Smooth muscle cell (in vitro differentiated cells): Measurements from ENCODE around the gene EPB41L4A. TPM values are rescaled to one million over a fixed set of nuclear protein-coding genes. Genes with fewer than 3 reads are reported as not detected.

Experiments
- DNase-seq: peaks from one replicate; lab custom pipeline; 2025; ENCODE audit not compliant: unreplicated experiment; lab: John Stamatoyannopoulos, UW
- H2AFZ ChIP-seq: fragments of 200-600 bp; sonication (generic); 2 replicates; pipeline ENCODE4 v1.6.0; 2016; ENCODE audit warnings: antibody characterized with exemption, low read depth, mild to moderate bottlenecking
- H3F3A ChIP-seq: fragments of 200-600 bp; sonication (generic); 2 replicates; pipeline ENCODE4 v1.6.0; 2017; ENCODE audit warnings: antibody characterized with exemption, low read depth
- H3K27ac ChIP-seq: fragments of 200-600 bp; sonication (generic); 2 replicates; pipeline ENCODE4 v1.5.1; 2016; ENCODE audit warnings: low read depth, mild to moderate bottlenecking
- H3K27me3 ChIP-seq: fragments of 200-600 bp; sonication (generic); 2 replicates; pipeline ENCODE4 v1.6.1; 2016; ENCODE audit warnings: low read depth, mild to moderate bottlenecking
- H3K36me3 ChIP-seq: fragments of 200-600 bp; sonication (generic); 2 replicates; pipeline ENCODE4 v1.5.1; 2016; ENCODE audit warnings: low read depth
- H3K4me1 ChIP-seq: fragments of 200-600 bp; sonication (generic); 2 replicates; pipeline ENCODE4 v1.5.1; 2016; ENCODE audit warnings: low read depth
- H3K4me2 ChIP-seq: fragments of 200-600 bp; sonication (generic); 2 replicates; pipeline ENCODE4 v1.6.0; 2016; ENCODE audit warnings: mild to moderate bottlenecking
- H3K4me3 ChIP-seq: fragments of 200-600 bp; sonication (generic); 2 replicates; pipeline ENCODE4 v1.5.1; 2016; ENCODE audit warnings: mild to moderate bottlenecking
- H3K79me2 ChIP-seq: fragments of 200-600 bp; sonication (generic); 2 replicates; pipeline ENCODE4 v1.6.0; 2016; ENCODE audit warnings: low read depth, mild to moderate bottlenecking
- H3K9ac ChIP-seq: fragments of 200-600 bp; sonication (generic); 2 replicates; pipeline ENCODE4 v1.6.0; 2016; ENCODE audit warnings: low read depth
- H3K9me3 ChIP-seq: fragments of 200-600 bp; sonication (generic); replicated peaks from 2 replicates; pipeline ENCODE4 v1.5.1; 2016; ENCODE audit warnings: low read depth
- H4K20me1 ChIP-seq: fragments of 200-600 bp; sonication (generic); 2 replicates; pipeline ENCODE4 v1.6.0; 2016; ENCODE audit warnings: low read depth
- CTCF ChIP-seq: fragments of 200-600 bp; sonication (generic); IDR thresholded peaks from 2 replicates; pipeline ENCODE4 v1.5.1; 2017; ENCODE audit warnings: borderline replicate concordance, mild to moderate bottlenecking, antibody characterized with exemption; ENCODE audit not compliant: insufficient read depth, poor library complexity, severe bottlenecking
- WGBS: methylation state at CpG from one replicate; pipeline ENCODE4 v1.1.7; 2016; ENCODE audit warnings: low lambda C conversion rate; 5-methylcytosine and 5-hydroxymethylcytosine counted together
- polyA plus RNA-seq: library from polyadenylated mRNA; unstranded; fragments of >200 nt; fragmentation: Nextera tagmentation; extraction: Ambion mirVana; gene quantifications from 2 replicates; pipeline ENCODE4 v1.2.1, GENCODE V29; 2016
- total RNA-seq: library from RNA; depleted of rRNA; stranded (reverse); fragments of >200 nt; gene quantifications from 2 replicates; pipeline ENCODE4 v1.2.3, GENCODE V29; 2014

EPB41L4A gene
- total and polyA plus RNA-seq, 2 experiments from 2014 or later, result 2.9 to 8.9 TPM

- H3K36me3 ChIP-seq, result no peaks in the 10 kb centered on the region
- no peaks in the 10 kb centered on the region for H4K20me1 ChIP-seq
- no peak for TF ChIP-seq CTCF
- peaks cover 6% of the 10 kb centered on the region for H3K79me2 ChIP-seq
- no peaks in the 10 kb centered on the region for H3K27me3 ChIP-seq
- H3K9ac ChIP-seq, result no peak overlapping the region
- 88% methylated on average over 7 of the region's 7 CpGs for WGBS
- no peak overlapping the region for H3K4me2 ChIP-seq
- no peaks in the 10 kb centered on the region for H3F3A ChIP-seq
- no peaks in the 10 kb centered on the region for H3K4me1 ChIP-seq
- no peak overlapping the region for H3K27ac ChIP-seq
- H3K9me3 ChIP-seq, result no peaks in the 10 kb centered on the region
- no peak overlapping the region for H3K4me3 ChIP-seq
- H2AFZ ChIP-seq, result no peak overlapping the region
- no peak for DNase-seq
These were observed 7.2 kb downstream of the EPB41L4A start for GRCh38 chr5:112411903-112412302.

- WGBS, result 67% methylated on average over 2 of the region's 2 CpGs
- no peak overlapping the region for H3K4me2 ChIP-seq
These were observed 11.4 kb downstream of the EPB41L4A start for GRCh38 chr5:112407666-112408065.

GRCh38 chr5:112407240-112407639 is 11.8 kb downstream of the EPB41L4A start:
- no peaks in the 10 kb centered on the region for H3K4me1 ChIP-seq
- no peak overlapping the region for H3K27ac ChIP-seq
- no peaks in the 10 kb centered on the region for H3F3A ChIP-seq
- H3K27me3 ChIP-seq, result no peaks in the 10 kb centered on the region
- no peak overlapping the region for H2AFZ ChIP-seq
- no peaks in the 10 kb centered on the region for H3K36me3 ChIP-seq
- H3K9me3 ChIP-seq, result no peaks in the 10 kb centered on the region
- TF ChIP-seq CTCF, result no peak
- H4K20me1 ChIP-seq, result no peaks in the 10 kb centered on the region
- H3K4me2 ChIP-seq, result no peak overlapping the region
- H3K9ac ChIP-seq, result no peak overlapping the region
- H3K4me3 ChIP-seq, result no peak overlapping the region
- no peak for DNase-seq
- no peaks in the 10 kb centered on the region for H3K79me2 ChIP-seq

More at GRCh38 chr5:112407666-112408065, 11.4 kb downstream of the EPB41L4A start:
- no peak for TF ChIP-seq CTCF
- Histone ChIP-seq H3K9ac (no peak overlapping the region), H3K36me3 (no peaks in the 10 kb centered on the region), H3K4me1 (no peaks in the 10 kb centered on the region), H3K9me3 (no peaks in the 10 kb centered on the region), H3F3A (no peaks in the 10 kb centered on the region), H3K27me3 (no peaks in the 10 kb centered on the region), H3K79me2 (no peaks in the 10 kb centered on the region), H3K4me3 (no peak overlapping the region), H3K27ac (no peak overlapping the region), H2AFZ (no peak overlapping the region), H4K20me1 (no peaks in the 10 kb centered on the region)
- no peak for DNase-seq

DNA sequence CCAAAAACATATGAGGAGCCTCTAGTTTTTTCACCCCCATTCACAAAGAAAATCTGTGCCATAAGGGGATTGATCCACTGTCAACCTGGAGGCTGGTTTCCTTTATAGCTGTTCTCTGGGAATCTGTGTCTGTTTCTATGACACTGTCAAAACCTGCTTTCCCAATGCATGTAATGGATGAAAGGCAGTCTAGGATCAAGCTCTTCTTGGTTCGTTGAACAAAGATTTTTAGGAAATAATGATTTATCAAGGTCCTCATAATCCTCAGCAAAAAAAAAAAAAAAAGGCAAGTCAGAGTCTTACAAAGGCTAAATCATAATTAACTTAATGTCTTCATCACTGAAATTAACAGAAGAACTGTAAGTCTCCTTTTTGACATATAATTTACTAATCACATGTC is 16.0 kb downstream of the EPB41L4A start:
- H3K4me3 ChIP-seq, result no peak overlapping the region
- TF ChIP-seq CTCF, result no peak
- H3K27me3 ChIP-seq, result no peaks in the 10 kb centered on the region
- H4K20me1 ChIP-seq, result no peaks in the 10 kb centered on the region
- H2AFZ ChIP-seq, result no peak overlapping the region
- H3K9me3 ChIP-seq, result no peaks in the 10 kb centered on the region
- no peaks in the 10 kb centered on the region for H3K79me2 ChIP-seq
- 86% methylated on average over 1 of the region's 1 CpG for WGBS
- no peak overlapping the region for H3K4me2 ChIP-seq
- no peaks in the 10 kb centered on the region for H3F3A ChIP-seq
- no peak overlapping the region for H3K27ac ChIP-seq
- H3K36me3 ChIP-seq, result no peaks in the 10 kb centered on the region
- DNase-seq, result no peak
- no peaks in the 10 kb centered on the region for H3K4me1 ChIP-seq
- H3K9ac ChIP-seq, result no peak overlapping the region
